Islet of Langerhans (tissue), 1 donor: ENCODE results near the gene CCDC158.
"Not testable (repeated sequence)": the region's sequence is repeated elsewhere in the genome, so short reads cannot be mapped to it uniquely, and the experiment has no call there.

ENCODE experiments used
- FAIRE-seq: peaks from one replicate; lab custom pipeline; 2011; peaks lifted over from hg19 to GRCh38; lab: Jason Lieb, UNC

The CCDC158 gene

DNA sequence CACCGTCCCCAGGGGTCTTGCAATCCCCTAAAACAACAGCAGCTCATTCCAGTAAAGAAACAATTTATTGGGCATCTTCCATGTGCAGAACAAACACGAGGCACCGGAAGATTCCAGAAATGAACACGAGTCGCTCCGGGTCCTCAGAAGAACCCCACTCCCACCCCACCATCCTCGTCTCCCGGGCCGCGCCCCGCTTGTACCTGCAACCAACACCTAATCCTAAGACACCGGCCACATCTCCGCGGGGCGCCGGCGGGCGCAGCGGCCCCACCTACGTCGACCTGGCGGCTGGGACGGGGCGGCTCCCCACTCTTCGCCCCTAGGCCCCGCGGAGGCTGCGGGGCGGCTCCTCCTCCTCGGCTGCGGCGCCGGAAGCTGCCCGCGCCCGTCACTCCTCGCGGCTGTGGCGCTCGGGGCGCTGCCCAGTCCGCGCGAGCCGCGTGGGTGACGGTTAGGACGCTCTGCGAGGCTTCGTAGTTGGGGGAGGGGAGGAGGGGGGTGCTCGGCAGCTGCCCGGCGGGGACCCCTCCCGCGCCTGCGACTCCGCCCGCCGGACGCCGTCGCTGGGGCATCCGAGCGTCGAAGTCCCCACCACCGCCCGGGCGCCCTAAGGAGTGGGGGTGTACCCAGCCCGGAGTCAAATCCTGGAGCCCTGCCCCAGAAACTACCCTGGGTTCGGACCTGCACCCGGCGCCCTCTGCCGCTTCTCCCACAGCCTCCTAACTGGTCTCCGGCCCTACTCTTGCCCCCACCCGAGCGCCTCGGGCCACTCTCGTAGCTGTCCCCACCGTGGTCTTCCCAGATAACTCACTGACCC lies at the start of gene CCDC158:
CCDC158 (minus strand) TSS at position 380 of the 820 bp plus-strand sequence. CDS start 17,934 bp downstream, outside the sequence.
- no peak for FAIRE-seq

DNA sequence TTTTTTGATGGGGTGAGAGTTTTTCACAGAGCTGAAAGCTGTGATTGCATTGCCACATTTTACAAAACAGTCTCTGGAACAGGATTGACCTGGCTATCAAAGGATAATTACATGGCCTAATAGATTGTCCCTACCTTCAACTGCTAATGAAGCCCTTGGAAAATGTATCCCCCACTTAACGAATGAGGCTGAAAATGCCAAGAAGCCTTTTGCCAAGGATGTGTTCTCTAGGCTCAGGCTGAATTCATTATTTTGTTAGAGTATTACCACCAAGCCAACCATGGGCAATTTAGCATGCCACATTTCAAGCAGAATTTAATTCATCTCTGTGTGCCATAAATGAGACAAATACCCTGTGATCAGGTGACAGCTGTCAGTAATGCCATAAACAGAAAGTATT lies 49.6 kb upstream of the CCDC158 start:
- FAIRE-seq: no peak

DNA sequence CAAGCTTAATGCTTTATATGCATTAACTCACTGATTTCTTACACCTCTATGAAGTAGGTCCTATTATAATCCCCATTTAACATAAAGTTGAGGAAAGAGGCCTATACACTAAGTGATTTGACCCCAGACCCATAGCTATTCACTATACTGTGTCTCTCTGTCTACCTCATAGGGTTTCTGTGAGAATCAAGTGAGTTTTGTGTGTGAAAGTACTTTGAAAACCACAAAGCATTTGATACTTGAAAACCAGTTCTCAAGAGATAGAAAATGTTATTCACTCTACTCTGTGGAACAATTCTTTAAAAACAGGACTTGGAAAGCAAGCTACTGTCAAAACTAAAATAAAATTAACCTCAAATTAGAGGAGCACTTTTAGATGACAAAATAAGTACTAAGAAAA lies 49.1 kb upstream of the CCDC158 start:
- FAIRE-seq: no peak

DNA sequence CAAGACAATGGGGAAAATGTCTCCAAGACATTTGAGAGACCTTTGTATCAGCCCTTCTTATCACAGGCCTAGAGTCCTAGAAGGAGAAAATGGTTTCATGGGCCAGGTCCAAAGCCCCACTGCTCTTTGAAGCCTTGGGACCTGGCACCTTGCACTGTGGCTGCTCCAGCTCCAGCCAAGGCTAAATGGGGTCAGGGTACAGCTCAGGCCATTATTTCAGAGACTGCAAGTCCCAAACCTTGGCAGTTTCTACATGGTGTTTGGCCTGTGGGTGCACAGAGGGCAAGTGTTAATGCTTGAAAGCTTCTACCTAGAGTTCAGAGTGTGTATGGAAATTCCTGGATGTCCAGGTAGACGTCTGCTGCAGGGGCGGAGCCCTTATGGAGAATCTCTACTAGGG lies 42.6 kb upstream of the CCDC158 start:
- no peak for FAIRE-seq

DNA sequence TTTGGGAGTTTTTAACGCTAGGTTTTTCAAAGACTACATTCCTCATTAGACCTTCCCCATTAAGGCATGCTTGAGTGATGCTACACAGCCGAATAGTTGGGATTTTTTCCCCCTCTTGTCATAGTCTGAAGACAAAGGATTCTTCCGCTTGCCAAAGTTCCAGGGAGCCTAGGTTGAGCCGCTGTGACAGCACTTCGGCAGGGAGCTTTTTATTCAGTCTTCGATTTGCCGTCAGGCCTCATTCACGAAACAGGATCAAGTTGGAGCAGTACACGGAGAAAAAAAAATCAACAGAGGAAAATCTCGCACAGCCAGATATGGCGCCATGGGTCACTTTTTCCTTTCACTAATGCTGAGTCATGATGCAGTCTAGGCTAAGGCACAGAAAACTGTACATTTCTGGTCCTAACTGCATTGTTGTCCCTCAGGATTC lies 38.4 kb upstream of the CCDC158 start:
- FAIRE-seq: no peak

DNA sequence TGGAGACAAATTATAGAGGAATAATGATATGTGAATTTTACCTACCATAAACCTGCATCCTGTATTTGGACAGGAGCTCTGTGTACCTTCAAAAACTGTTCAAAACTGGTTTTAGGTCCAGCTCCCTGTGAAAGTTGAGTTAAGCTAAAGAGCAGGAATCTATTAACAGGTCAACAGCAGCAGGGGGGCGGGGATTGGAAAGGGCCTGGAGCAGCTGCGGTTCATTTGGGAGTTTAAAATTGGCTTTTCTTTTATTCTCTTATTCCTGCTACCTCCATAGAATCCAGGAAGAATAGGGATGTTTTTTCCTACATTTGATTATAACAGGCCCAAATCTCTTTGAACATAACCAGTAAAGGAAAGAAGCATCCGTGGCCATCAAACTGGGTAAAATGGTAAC lies 37.9 kb upstream of the CCDC158 start:
- no peak for FAIRE-seq

DNA sequence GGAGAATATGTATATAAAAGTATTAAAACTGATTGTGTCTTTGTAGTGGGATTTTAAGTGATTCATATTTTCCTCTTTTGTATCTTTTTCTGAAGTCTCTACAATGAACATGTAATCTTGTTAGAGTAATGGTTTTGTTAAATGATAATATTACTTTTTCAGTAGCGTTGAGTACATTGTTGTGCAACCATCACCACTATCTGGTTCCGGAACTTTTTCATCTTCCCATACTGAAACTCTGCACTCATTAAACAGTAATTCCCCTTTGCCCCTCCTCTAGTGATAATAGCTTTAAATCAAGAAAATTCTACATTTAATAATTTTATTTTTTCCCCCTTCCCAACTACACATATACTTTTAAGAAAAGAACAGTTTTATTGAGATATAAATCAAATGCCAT lies 37.4 kb upstream of the CCDC158 start:
- FAIRE-seq: no peak

DNA sequence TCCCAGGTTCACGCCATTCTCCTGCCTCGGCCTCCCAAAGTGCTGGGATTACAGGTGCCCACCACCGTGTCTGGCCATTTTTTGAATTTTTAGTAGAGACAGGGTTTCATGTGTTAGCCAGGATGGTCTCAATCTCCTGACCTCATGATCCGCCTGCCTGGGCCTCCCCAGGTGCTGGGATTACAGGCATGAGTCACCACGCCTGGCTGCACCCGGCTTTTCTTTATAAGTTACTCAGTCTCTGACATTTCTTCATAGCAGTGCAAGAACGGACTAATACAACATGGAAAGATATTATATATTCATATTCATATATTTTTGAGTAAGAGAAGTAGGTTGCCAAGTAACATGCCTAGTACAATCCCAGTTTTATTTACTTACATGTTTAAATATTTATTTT lies 36.9 kb upstream of the CCDC158 start:
- no peak for FAIRE-seq

DNA sequence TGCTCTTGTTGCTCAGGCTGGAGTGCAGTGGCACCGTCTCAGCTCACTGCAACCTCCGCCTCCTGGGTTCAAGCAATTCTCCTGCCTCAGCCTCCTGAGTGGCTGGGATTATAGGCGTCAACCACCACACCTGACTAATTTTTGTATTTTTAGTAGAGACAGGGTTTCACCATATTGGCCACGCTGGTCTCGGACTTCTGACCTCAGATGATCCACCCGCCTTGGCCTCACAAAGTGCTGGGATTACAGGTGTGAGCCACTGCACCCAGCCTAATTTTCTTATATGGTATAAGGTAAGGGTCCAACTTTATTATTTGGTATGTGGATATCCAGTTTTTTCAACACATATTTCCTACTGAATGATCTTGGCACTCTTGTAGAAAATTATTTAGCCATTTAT lies 33.1 kb upstream of the CCDC158 start:
- FAIRE-seq: not testable (repeated sequence)

DNA sequence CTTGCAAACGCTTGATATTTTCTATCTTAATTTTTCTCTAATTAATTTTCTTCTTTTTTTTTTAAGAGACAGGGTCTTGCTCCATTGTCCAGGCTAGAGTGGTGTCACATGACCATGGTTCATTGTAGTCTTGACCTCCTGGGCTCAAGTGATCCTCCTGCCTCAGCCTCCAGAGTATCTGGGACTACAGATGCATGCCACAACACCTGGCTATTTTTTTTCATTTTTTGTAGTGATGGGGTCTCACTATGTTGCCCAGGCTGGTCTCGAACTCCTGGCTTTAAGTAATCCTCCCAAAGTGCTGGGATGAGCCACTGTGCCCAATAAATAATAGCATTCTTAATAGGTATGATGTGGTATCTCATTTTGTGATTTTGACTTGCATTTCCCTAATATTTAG lies 32.3 kb upstream of the CCDC158 start:
- no peak for FAIRE-seq

DNA sequence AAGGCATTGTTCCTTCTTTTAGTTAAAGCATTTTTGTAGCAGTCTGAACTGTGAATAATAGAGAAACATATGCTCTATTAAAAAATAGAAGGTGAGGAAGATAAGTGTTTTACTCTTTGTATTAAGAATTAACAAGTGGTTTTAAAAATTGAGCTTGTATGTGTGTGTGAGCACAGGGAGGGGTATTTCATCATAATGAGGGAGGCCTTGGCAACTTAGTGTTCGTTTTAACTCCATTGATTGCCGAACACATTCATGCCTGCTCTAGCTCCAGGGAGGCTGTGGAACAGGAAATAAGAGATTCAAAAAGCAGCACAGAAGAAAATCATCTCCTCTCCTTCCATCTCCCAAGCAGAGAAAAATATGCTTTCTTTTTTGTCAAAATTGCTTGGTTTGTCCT lies 28.9 kb upstream of the CCDC158 start:
- no peak for FAIRE-seq

DNA sequence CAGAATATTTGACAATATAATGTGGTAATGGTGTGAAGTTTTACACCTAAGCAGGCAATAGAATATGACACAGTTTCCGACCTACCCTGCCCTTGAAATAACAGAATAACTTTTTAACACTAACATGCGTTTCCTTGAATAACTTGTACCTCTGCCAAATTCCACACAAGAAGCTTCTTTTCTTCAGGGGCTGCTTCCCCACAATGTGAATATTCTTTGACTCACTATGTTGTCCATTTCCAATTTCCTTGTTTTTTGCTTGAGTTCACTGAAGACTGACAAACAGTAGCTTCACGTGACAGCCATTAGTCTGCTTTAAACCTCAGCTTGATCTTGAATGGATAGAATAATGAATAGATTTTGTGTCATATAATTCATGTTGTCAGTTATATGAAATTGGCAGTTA lies 28.4 kb upstream of the CCDC158 start:
- no peak for FAIRE-seq

DNA sequence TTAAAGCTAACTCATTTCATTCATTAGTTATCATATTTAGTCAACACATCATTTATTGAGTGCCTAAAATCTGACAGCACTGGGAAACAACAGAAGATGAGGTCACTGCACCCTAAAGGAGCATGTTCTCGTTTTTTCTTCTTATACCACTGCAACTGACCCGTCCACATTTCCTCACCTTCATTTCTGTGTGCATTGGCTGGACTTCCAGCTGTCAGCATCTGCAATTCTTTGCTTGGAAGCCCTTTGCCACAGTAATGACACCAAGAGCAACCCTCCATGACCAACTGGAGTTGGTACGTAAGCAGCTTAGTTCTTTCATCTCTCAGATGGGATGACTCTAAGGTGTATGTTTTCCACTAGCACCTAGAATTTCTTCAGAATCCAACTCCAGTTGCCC lies 27.3 kb upstream of the CCDC158 start:
- no peak for FAIRE-seq

DNA sequence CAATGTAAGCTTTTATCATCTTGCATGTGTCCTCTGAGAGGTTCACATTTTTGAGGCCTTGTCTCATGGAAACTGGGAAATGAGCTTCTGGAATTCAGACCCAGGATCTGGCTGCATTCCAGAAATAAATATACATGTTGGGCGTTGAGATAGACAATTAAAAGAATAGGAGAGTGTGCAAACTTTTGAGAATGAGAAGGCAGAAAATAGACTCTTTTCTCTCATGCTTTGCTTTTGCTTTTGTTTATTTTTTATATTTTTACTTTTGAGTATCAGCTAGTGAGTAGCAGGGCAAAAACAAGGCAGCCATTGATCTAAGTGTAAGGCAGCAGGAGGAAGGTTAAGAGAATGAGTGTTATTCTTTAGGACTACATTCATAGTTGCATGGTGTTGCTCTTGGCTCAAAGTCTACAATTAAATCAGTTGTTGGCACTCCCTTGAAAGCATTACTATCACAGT lies 26.5 kb upstream of the CCDC158 start:
- no peak for FAIRE-seq

DNA sequence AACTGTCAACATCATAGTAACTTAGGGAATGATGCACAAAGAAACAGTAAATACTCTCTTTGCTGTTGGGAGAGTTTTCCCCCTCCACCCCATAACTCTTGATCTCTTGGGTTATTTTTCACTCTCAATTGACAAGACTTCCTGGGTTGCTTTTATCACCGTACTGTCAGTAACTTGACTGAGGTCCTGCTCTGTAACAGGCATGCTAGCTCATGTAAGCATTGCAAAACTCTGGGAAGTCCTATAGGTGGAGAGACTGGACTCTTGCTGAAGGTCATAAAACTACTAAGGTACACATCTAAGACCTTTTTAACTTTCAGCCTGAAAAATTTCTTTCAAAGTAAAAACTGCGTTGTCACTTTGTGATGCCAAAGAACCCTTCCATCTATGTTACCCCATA lies 25.0 kb upstream of the CCDC158 start:
- FAIRE-seq: no peak

DNA sequence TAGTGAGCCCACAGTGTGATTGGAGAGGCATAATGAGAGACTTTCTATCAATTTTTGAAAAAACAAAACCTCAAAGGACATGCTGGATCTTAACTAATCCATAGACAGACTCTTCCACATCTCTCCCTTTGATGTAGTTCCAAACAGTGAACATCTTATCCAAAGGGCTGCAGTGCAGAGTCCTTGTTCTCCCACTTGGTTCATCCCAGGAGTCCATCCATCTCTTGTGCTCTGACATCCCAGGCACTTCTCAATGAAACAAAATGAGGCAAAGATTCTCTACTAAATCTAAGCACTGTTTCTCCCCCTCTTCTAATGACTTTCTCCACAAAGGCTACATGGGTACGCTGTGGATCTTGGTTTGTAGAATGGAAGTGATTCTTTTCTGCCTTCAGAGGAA lies 22.4 kb upstream of the CCDC158 start:
- FAIRE-seq: no peak

DNA sequence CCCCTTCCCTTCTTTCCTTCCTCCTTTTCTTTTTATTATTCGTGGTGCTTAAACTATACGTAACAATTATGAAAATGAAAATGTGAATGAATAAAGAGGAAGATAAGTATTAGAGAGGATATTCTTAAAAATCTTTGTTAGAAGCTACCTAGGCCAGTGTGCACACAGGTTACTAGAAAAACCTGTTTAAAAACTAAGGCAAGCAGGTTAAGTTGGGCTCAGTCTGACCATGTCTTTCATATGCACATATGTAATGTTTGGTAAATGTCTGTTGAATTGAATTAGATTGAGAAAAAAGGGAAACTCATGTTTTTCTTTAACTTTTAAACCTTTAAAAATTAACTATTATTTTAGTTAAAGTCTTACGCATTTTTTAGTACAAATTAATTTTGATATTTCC lies 21.9 kb upstream of the CCDC158 start:
- FAIRE-seq: no peak

DNA sequence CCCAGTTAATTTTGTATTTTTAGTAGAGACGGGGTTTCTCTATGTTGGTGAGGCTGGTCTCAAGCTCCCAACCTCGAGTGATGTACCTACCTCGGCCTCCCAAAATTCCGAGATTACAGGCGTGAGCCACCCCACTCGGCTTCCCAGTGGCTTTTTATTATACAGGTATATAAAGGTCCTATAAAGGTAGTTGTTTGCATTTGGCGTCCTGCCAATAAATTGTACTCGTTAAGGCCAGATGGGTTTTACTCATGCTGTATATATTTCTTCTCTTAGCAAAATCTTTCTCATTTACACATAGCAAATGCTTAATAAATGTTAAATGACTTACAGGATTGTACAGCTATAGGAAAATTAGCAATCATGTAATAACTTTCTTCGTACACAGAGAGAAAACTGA lies 20.9 kb upstream of the CCDC158 start:
- no peak for FAIRE-seq

DNA sequence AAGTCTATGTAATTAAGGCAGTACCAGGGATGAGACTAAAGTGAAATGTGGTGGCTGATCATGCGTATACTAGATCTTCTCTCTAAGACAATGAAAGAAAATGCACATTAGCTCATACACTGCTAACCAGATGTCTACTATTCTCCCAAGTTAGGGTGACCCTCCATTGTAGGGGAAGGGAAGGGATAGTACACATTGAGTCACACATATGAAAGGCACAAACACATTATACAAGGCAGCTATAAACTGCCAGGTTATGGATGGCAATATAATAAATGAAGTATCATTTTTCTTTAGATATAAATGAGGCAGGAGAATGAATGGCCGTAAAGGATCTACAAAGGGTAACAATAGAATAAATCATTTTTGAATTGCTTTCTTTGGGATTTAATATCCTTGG lies 18.6 kb upstream of the CCDC158 start:
- FAIRE-seq: no peak

DNA sequence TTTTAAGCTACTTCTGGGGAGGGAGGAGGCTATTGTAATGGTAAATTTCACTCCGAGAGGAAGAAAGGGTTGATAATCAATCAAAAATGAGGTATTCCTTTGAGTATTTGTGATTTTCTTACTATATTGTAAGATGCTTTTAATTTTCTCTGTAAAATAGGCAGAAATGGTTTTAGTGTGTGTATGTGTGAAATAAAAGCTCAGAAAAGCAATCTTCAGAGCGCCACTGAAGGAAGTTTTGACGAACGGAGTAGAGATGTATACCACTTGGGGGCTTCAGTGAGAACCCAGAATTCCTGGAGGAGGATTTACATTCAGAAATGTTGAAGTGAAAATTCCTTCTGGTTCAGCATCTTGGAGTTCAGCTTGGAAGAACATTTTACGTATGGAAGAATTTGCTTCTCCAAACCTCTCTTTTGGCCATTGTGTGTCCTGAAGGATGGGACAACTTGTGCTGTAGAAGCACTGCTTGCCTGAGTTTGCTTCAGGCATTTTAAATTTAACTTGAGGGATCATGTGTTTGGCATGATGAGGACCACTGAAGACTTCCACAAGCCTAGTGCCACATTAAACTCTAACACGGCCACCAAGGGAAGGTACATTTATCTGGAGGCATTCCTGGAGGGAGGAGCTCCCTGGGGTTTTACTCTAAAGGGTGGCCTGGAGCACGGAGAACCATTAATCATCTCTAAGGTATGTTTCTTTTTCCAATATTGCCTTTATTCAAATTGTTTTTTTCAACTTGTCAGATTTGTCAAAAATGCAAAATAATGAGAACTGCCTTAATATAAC lies 14.8 kb upstream of the CCDC158 start:
- FAIRE-seq: no peak

DNA sequence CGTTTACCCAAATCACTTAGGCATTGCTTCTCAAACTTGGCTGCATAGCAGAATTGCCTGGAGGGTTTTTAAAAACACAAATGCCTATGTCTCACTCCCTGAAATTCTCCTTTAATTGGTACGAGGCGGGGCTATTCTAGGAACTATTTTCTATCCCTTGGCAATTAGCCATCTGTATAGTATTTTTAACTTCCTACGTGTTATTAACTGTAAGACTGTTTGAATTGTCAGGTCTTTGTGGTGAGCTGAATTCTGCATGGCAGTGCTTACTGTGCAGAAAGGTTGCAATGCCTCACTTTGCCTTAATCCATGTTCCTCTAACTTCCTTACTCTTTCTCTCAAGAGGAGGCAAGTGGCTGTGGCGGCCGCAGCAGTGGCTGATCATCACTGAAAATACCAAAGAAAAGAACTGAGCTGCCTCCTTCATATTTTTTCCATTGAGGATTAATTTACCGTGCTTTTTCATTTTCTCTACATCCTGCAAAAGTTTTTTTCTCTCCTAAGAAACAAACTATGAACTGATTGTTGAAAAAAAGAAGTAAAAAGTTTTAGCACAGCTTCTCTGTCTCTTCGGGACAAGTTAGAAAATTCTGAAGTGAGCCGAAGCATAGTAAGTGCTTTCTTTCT lies 14.1 kb upstream of the CCDC158 start, which contains the start of gene SHROOM3:
SHROOM3 (plus strand) TSS at position 329 of the 627 bp plus-strand sequence. CDS start 824 bp downstream, outside the sequence.
- no peak for FAIRE-seq

DNA sequence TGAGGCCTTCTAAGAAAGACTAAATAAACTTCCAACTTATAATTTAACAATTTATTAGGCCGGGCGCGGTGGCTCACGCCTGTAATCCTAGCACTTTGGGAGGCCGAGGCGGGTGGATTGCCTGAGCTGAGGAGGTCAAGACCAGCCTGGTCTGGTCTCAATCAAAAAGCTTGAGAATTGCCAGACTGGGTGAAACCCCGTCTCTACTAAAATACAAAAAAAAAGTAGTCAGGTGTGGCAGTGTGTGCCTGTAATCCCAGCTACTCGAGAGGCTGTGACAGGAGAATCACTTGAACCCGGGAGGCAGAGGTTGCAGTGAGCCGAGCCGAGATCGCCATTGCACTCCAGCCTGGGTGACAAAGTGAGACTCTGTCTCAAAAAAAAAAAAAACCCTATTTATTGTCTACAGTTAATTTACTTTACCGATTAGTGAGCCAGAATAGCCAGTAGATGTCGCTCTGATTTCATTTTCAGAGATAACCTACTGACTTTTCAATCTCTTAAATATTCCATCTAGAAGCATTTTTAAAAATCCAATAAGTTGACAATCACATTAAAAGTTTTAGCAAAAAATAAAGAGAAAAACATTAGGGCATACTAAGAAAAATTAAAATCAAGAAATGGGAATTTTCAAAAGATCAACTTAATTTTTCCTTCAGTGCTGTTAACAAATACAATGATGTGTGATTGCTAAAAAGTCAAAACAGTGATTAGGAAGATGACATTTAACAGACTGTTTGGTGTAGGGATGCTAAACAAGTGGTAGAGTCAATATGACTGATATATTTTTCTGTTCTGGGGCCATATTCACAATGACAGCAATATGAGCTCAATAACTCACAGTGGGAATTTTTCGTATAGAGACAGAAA lies 9.8 kb upstream of the CCDC158 start:
- peak; percentile 100 for FAIRE-seq
